HepG2 (cell line): ENCODE results near the gene RNF38. TPM values are rescaled to one million over a fixed set of nuclear protein-coding genes. Genes with fewer than 3 reads are reported as not detected.

Source experiments
- AHDC1 ChIP-seq: sonication (generic); formaldehyde crosslinking; IDR thresholded peaks from 2 replicates; pipeline ENCODE4 v1.5.1; 2020; ENCODE audit warnings: mild to moderate bottlenecking, missing genetic modification reagents, borderline replicate concordance
- ATAD3A ChIP-seq: sonication (generic); formaldehyde crosslinking; IDR thresholded peaks from 2 replicates; pipeline ENCODE4 v1.4.0; 2020; ENCODE audit warnings: missing genetic modification reagents
- CBX5 ChIP-seq: sonication (generic); formaldehyde crosslinking; IDR thresholded peaks from 2 replicates; pipeline ENCODE4 v1.4.0; 2020; ENCODE audit warnings: missing genetic modification reagents, borderline replicate concordance
- ELF3 ChIP-seq: IDR thresholded peaks from 2 replicates; pipeline ENCODE4 v1.6.1; 2016; ENCODE audit warnings: missing genetic modification reagents, missing compliant biosample characterization
- FOXA3 ChIP-seq: IDR thresholded peaks from 2 replicates; pipeline ENCODE4 v1.6.1; 2016; ENCODE audit warnings: missing genetic modification reagents, missing compliant biosample characterization
- HDAC2 ChIP-seq: sonication (generic); formaldehyde crosslinking; IDR thresholded peaks from 2 replicates; pipeline ENCODE4 v1.4.0; 2020; ENCODE audit warnings: missing genetic modification reagents
- NR2C2 ChIP-seq: sonication (generic); formaldehyde crosslinking; IDR thresholded peaks from 2 replicates; pipeline ENCODE4 v1.4.0; 2020; ENCODE audit warnings: missing genetic modification reagents, mild to moderate bottlenecking, moderate library complexity, borderline replicate concordance
- NR3C1 ChIP-seq: sonication (generic); formaldehyde crosslinking; IDR thresholded peaks from 2 replicates; pipeline ENCODE4 v1.4.0; 2020; ENCODE audit warnings: missing genetic modification reagents
- POGZ ChIP-seq: sonication (generic); formaldehyde crosslinking; IDR thresholded peaks from 2 replicates; pipeline ENCODE4 v1.4.0; 2020; ENCODE audit warnings: mild to moderate bottlenecking, missing genetic modification reagents
- POLR2A ChIP-seq, 2 experiments: IDR thresholded peaks; 2 replicates each; pipeline ENCODE4 v1.6.1; 2011; ENCODE audit warnings: low read depth in 2 of 2, low read length in 2 of 2, mild to moderate bottlenecking in 1 of 2, moderate library complexity in 1 of 2; ENCODE audit not compliant: insufficient read depth in 1 of 2
- RCOR2 ChIP-seq: IDR thresholded peaks from 2 replicates; pipeline ENCODE4 v1.6.1; 2016; ENCODE audit warnings: missing biosample characterization, missing genetic modification reagents
- SMC3 ChIP-seq: IDR thresholded peaks from 2 replicates; pipeline ENCODE4 v1.6.1; 2011; ENCODE audit warnings: low read length, improper control_type of control experiment
- TAF1 ChIP-seq: sonication (generic); formaldehyde crosslinking; IDR thresholded peaks from 2 replicates; pipeline ENCODE4 v1.4.0; 2020; ENCODE audit warnings: missing genetic modification reagents
- ZBTB38 ChIP-seq: sonication (generic); formaldehyde crosslinking; IDR thresholded peaks from 2 replicates; pipeline ENCODE4 v1.5.1; 2020; ENCODE audit warnings: mild to moderate bottlenecking, missing genetic modification reagents
- ZBTB7A ChIP-seq: sonication (generic); formaldehyde crosslinking; IDR thresholded peaks from 2 replicates; pipeline ENCODE4 v1.8.0; 2022; ENCODE audit warnings: mild to moderate bottlenecking, missing genetic modification reagents
- ZZZ3 ChIP-seq: sonication (generic); formaldehyde crosslinking; IDR thresholded peaks from 2 replicates; pipeline ENCODE4 v1.4.0; 2020; ENCODE audit warnings: missing genetic modification reagents, mild to moderate bottlenecking, borderline replicate concordance
- polyA plus RNA-seq, 8 experiments: library from polyadenylated mRNA; depleted of rRNA in 3 of 8; stranded (reverse) in 7 of 8; unstranded in 1 of 8; fragments of >200 nt; fragmentation: Illumina TruSeq in 4 of 8; extraction: Trizol in 4 of 8; gene quantifications; 2 replicates each; pipeline versions ENCODE4 v1.2.1 to v1.2.3, GENCODE V29; 2011 to 2016; ENCODE audit warnings: low read depth in 4 of 8, missing spikeins in 1 of 8, mixed read lengths in 1 of 8; ENCODE audit not compliant: insufficient read depth in 1 of 8
- total RNA-seq, 5 experiments: library from RNA; depleted of rRNA; stranded (reverse); fragments of >200 nt; fragmentation: Illumina TruSeq; extraction: Trizol; gene quantifications; 2 replicates each; pipeline ENCODE4 v1.2.3, GENCODE V29; 2016; ENCODE audit warnings: low read depth in 1 of 5
- TF ChIP-seq, protein P1 (sequence below): sonication (generic); formaldehyde crosslinking; conservative IDR thresholded peaks from 2 replicates; pipeline ENCODE4 v1.4.0; 2020; ENCODE audit warnings: missing genetic modification reagents
- TF ChIP-seq, protein P2 (sequence below): IDR thresholded peaks from 2 replicates; pipeline ENCODE4 v1.4.0; 2020; ENCODE audit warnings: mild to moderate bottlenecking, missing genetic modification reagents

The RNF38 gene
- total and polyA plus RNA-seq, 2 of the 13 experiments (the other 11 are each of a cell fraction or from before 2014, with no cell fraction given): 9.1 to 32.1 TPM

DNA sequence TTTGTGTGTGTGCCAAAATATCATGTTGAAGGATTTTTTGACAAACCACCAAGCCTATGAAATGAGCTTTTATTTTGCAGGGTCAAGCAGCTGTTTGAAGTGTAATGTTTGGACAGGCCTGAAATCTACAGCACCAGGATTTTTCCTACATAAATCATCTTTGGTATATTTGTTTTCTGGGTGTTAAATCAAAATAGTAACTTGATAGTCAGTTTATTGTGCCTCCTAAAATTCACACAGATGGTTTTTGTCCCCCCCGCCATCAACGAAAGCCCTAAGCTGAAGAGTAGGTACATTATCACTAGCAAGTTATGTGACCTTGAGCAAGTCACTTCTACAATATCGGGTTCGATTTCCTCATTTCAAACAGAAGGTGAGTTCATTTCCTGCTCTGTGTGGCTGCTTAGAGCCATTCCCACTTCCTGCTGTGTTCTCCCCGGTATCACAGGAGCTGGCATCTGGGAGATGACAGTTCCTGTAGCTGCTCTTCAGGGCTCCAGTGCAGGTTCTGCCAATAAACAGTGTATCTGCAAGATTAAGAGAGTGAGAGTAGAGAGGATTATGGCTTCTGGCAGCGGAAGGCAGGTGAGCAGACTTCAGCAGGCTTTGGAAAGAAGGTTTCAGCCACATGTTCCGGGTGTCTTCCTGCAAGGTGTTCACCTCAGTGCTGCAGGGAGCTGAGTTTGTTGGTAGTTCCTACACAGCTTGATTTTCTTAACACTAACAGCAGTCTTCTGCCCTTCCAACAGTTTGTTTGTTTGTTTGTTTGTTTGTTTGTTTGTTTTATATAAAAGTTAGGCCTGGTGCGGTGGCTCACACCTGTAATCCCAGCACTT is 93.4 kb downstream of the RNF38 start (continued):
- no peak for TF ChIP-seq ZZZ3 (CRISPR knock-in tag)
- TF ChIP-seq, protein P1, sequence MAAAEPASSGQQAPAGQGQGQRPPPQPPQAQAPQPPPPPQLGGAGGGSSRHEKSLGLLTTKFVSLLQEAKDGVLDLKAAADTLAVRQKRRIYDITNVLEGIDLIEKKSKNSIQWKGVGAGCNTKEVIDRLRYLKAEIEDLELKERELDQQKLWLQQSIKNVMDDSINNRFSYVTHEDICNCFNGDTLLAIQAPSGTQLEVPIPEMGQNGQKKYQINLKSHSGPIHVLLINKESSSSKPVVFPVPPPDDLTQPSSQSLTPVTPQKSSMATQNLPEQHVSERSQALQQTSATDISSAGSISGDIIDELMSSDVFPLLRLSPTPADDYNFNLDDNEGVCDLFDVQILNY: no peak
- 0 out of 2 replicates have a peak, but pooled peaks have one; percentile 16 for TF ChIP-seq RCOR2 (CRISPR knock-in tag)
- TF ChIP-seq POLR2A (IDR thresholded peaks at IDR 0.05; ENCODE audit: insufficient read depth in 1 of 2, low read depth in 2 of 2, low read length in 2 of 2): 0 out of 4 replicates have a peak, but pooled peaks of 1 of the 2 experiments have one; percentile 36
- TF ChIP-seq NR2C2: 0 out of 2 replicates have a peak, but pooled peaks have one; percentile 16
- peak; percentile 66; the same call in 1 of the 2 replicates for TF ChIP-seq HDAC2
- TF ChIP-seq SMC3: no peak
- TF ChIP-seq CBX5 (CRISPR knock-in tag): no peak
- TF ChIP-seq NR3C1 (CRISPR knock-in tag): no peak
- TF ChIP-seq ZBTB7A (CRISPR knock-in tag): no peak
- TF ChIP-seq POGZ (CRISPR knock-in tag): peak; percentile 50; the same call in 1 of the 2 replicates
- peak; percentile 47; the same call in 1 of the 2 replicates for TF ChIP-seq TAF1 (CRISPR knock-in tag)
- no peak for TF ChIP-seq ZBTB38 (CRISPR knock-in tag)
- no peak for TF ChIP-seq AHDC1 (CRISPR knock-in tag)
- TF ChIP-seq FOXA3 (CRISPR knock-in tag): peak; percentile 44; the same call in 1 of the 2 replicates
- peak; percentile 99 for TF ChIP-seq ELF3 (CRISPR knock-in tag)
- no peak for TF ChIP-seq ATAD3A (CRISPR knock-in tag)
- TF ChIP-seq, protein P2, sequence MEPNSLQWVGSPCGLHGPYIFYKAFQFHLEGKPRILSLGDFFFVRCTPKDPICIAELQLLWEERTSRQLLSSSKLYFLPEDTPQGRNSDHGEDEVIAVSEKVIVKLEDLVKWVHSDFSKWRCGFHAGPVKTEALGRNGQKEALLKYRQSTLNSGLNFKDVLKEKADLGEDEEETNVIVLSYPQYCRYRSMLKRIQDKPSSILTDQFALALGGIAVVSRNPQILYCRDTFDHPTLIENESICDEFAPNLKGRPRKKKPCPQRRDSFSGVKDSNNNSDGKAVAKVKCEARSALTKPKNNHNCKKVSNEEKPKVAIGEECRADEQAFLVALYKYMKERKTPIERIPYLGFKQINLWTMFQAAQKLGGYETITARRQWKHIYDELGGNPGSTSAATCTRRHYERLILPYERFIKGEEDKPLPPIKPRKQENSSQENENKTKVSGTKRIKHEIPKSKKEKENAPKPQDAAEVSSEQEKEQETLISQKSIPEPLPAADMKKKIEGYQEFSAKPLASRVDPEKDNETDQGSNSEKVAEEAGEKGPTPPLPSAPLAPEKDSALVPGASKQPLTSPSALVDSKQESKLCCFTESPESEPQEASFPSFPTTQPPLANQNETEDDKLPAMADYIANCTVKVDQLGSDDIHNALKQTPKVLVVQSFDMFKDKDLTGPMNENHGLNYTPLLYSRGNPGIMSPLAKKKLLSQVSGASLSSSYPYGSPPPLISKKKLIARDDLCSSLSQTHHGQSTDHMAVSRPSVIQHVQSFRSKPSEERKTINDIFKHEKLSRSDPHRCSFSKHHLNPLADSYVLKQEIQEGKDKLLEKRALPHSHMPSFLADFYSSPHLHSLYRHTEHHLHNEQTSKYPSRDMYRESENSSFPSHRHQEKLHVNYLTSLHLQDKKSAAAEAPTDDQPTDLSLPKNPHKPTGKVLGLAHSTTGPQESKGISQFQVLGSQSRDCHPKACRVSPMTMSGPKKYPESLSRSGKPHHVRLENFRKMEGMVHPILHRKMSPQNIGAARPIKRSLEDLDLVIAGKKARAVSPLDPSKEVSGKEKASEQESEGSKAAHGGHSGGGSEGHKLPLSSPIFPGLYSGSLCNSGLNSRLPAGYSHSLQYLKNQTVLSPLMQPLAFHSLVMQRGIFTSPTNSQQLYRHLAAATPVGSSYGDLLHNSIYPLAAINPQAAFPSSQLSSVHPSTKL: peak; percentile 64
